Gastrocnemius medialis (tissue), 4 donors: ENCODE data around the gene PROX1.

ENCODE experiments used
- CTCF ChIP-seq, 5 experiments: fragments of 450-650 bp in 3 of 5; fragments of 200-600 bp in 2 of 5; sonication (generic) in 2 of 5; IDR thresholded peaks in 4 of 5; conservative IDR thresholded peaks in 1 of 5; 1 replicate in 4 of 5; 2 replicates in 1 of 5; pipeline ENCODE4 v1.5.1; 2016 to 2019; ENCODE audit warnings: antibody characterized with exemption in 5 of 5, mild to moderate bottlenecking in 3 of 5, moderate library complexity in 3 of 5
- POLR2A ChIP-seq, 2 donors: fragments of 450-650 bp; IDR thresholded peaks; one replicate each; pipeline ENCODE4 v1.6.1; 2017; ENCODE audit warnings: antibody characterized with exemption in 2 of 2, mild to moderate bottlenecking in 2 of 2, moderate library complexity in 2 of 2

GRCh38 chr1:213994888-213995287 is 7.1 kb downstream of the PROX1 start:
- TF ChIP-seq POLR2A (IDR thresholded peaks at IDR 0.05) (no peak), CTCF (IDR thresholded peaks at IDR 0.05 in 4 of 5, conservative IDR thresholded peaks at IDR 0.05 in 1 of 5) (no peak)
